Brain microvascular endothelial cell (primary cell): ENCODE results near the gene PADI1.

Source experiments
- DNase-seq: peaks from one replicate; pipeline ENCODE4 v3.0.0-alpha.2; 2020
- H3K27ac ChIP-seq: fragments of 250-450 bp; sonication (Bioruptor Pico); 2 replicates; pipeline ENCODE4 v1.5.1; 2020; ENCODE audit warnings: mild to moderate bottlenecking, moderate library complexity
- H3K27me3 ChIP-seq: fragments of 250-450 bp; sonication (Bioruptor Pico); replicated peaks from 2 replicates; pipeline ENCODE4 v1.5.1; 2020; ENCODE audit warnings: mild to moderate bottlenecking
- H3K36me3 ChIP-seq: fragments of 250-450 bp; sonication (Bioruptor Pico); replicated peaks from 2 replicates; pipeline ENCODE4 v1.5.1; 2020; ENCODE audit warnings: mild to moderate bottlenecking
- H3K4me3 ChIP-seq: 2 replicates; pipeline ENCODE4 v1.5.1; 2011; ENCODE audit warnings: low read depth, mild to moderate bottlenecking, control low read depth, low read length, moderate library complexity
- in situ Hi-C: cut with HindIII; loops from 2 replicates; pipeline ENCODE4 v1.10.0; 2017; ENCODE audit warnings: low sequenced_read_pairs, low pct_ligation_motif_present
- TF ChIP-seq, protein P1 (sequence below): IDR thresholded peaks from 2 replicates; pipeline ENCODE4 v1.5.1; 2011; ENCODE audit warnings: low read depth, mild to moderate bottlenecking, moderate library complexity, low read length, control low read depth, inconsistent platforms; ENCODE audit errors: missing control alignments

The PADI1 gene

DNA sequence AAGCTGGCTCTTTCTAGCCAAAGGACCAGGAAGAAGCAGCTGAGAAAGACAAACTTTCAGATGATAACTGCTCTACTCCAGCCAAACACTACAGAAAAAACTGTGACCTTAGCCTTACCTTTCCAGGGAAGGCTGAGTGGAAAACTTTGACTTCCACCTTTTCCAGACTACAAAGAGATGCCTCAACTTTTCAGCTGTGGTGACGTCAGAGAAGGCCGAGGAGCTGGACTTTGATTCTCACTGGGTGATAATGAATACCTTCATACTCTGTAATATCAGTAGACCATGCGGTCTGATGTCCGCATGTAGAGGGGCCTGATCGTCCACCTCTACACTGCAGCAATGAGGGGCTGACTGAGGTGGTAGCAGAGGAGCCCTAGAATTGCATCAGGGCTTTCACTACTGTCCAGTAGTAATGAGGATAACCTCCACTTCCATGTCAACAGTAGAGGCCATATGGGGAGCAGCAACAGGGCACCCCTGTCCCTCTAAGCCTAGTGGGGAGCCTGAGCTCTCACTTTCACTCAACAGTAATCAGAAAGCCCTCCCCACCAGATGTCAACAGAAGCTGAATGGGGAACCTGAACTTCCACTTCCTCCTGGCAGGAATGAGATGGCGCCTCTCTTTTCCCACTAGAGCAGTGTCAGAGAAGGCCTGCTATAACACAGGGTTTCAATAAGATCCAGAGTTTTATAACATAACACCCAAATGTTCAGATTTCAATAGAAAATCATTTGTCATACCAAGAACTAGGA, 28.4 kb upstream of the PADI1 start:
- no peak overlapping the region for H3K4me3 ChIP-seq
- TF ChIP-seq, protein P1, sequence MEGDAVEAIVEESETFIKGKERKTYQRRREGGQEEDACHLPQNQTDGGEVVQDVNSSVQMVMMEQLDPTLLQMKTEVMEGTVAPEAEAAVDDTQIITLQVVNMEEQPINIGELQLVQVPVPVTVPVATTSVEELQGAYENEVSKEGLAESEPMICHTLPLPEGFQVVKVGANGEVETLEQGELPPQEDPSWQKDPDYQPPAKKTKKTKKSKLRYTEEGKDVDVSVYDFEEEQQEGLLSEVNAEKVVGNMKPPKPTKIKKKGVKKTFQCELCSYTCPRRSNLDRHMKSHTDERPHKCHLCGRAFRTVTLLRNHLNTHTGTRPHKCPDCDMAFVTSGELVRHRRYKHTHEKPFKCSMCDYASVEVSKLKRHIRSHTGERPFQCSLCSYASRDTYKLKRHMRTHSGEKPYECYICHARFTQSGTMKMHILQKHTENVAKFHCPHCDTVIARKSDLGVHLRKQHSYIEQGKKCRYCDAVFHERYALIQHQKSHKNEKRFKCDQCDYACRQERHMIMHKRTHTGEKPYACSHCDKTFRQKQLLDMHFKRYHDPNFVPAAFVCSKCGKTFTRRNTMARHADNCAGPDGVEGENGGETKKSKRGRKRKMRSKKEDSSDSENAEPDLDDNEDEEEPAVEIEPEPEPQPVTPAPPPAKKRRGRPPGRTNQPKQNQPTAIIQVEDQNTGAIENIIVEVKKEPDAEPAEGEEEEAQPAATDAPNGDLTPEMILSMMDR: no peak
- in situ Hi-C loops: no loop called here
- no peak overlapping the region for H3K27ac ChIP-seq
- no peaks in the 10 kb centered on the region for H3K36me3 ChIP-seq
- H3K27me3 ChIP-seq: no peaks in the 10 kb centered on the region
- DNase-seq: no peak

GRCh38 chr1:17177651-17178050, 27.3 kb upstream of the PADI1 start:
- Histone ChIP-seq H3K36me3 (no peaks in the 10 kb centered on the region), H3K27me3 (no peaks in the 10 kb centered on the region), H3K27ac (no peak overlapping the region), H3K4me3 (no peak overlapping the region)
- TF ChIP-seq, protein P1: no peak
- no peak for DNase-seq
- in situ Hi-C loops: no loop called here

GRCh38 chr1:17181781-17182464, 23.0 kb upstream of the PADI1 start:
- no peak overlapping the region for H3K4me3 ChIP-seq
- DNase-seq: no peak
- H3K27ac ChIP-seq: no peak overlapping the region
- no peaks in the 10 kb centered on the region for H3K36me3 ChIP-seq
- in situ Hi-C loops: no loop called here
- no peaks in the 10 kb centered on the region for H3K27me3 ChIP-seq
- TF ChIP-seq, protein P1: no peak

GRCh38 chr1:17183388-17184160, 21.4 kb upstream of the PADI1 start:
- in situ Hi-C loops: no loop called here
- Histone ChIP-seq H3K36me3 (no peaks in the 10 kb centered on the region), H3K27me3 (no peaks in the 10 kb centered on the region), H3K27ac (no peak overlapping the region), H3K4me3 (no peak overlapping the region)
- TF ChIP-seq, protein P1: no peak
- DNase-seq: no peak

- TF ChIP-seq, protein P1: no peak
- no peak for DNase-seq
- no peak overlapping the region for H3K27ac ChIP-seq
- no peak overlapping the region for H3K4me3 ChIP-seq
- no peaks in the 10 kb centered on the region for H3K36me3 ChIP-seq
- no peaks in the 10 kb centered on the region for H3K27me3 ChIP-seq
- in situ Hi-C loops: no loop called here
These were observed 20.7 kb upstream of the PADI1 start for GRCh38 chr1:17184161-17184665.
